Transverse colon (tissue), 3 donors: ENCODE measurements around the gene HBS1L.

ENCODE experiments used
- CTCF ChIP-seq, 5 experiments: fragments of 200-600 bp in 3 of 5; fragments of 450-650 bp in 2 of 5; sonication (generic) in 3 of 5; IDR thresholded peaks; 1 replicate in 2 of 5; 2 replicates in 3 of 5; pipeline ENCODE4 v1.5.1; 2016 to 2017; ENCODE audit warnings: antibody characterized with exemption in 5 of 5, inconsistent platforms in 3 of 5, mild to moderate bottlenecking in 2 of 5, moderate library complexity in 1 of 5
- POLR2A ChIP-seq: fragments of 450-650 bp; IDR thresholded peaks from one replicate; pipeline ENCODE4 v1.6.1; 2016; ENCODE audit warnings: antibody characterized with exemption, mild to moderate bottlenecking, moderate library complexity

DNA sequence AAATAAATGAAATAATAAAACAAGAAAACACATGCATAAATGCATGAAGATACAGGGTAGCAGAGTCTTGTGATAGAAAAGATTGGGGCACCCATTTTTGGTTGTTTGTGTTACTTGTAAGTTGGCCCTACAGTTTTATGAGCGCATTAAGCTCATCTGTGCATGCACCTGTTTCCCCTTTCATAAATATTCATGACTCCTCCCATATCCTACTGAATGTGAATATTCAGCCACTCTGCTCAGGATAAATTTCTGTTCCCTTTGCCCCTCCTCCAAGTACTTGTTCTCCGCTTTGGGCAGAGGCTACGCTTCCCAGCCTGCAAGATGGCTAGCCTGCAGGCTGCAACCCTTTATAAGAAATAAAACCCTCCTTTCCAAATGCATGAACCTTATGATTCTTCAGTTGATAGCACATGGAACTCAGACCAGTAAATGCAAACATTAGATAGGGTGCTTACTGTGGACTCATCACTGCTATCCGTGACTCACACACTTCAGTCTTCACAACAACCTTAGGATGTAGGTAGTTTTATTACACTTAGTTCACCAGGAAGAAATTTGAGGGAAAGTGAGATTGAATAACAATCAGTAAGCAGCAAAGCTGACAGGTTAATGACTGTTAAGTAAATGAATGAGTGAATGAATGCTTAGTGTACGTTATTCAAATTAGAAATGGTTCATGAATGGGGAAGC lies 119.7 kb downstream of the HBS1L start:
- no peak for TF ChIP-seq CTCF (IDR thresholded peaks at IDR 0.05)
- TF ChIP-seq POLR2A: no peak
